Prostate gland (tissue), 2 donors: ENCODE measurements around the gene IER3. TPM values are rescaled to one million over a fixed set of nuclear protein-coding genes. Genes with fewer than 3 reads are reported as not detected.
A peak's percentile ranks its signal among the peaks of the same experiment; 100 is the strongest.

Experiments
- DNase-seq: peaks from one replicate; pipeline ENCODE4 v3.0.0-alpha.2; 2019; ENCODE audit warnings: low spot score
- H3K27ac ChIP-seq, 2 donors: fragments of 200-600 bp; sonication (generic); 2 replicates each; pipeline ENCODE4 v1.5.1; 2017 to 2019
- H3K27me3 ChIP-seq: fragments of 200-600 bp; sonication (generic); replicated peaks from 2 replicates; pipeline ENCODE4 v1.5.1; 2019; ENCODE audit not compliant: insufficient read depth
- H3K36me3 ChIP-seq, 2 donors: fragments of 200-600 bp; sonication (generic); 1 replicate in 1 of 2; 2 replicates in 1 of 2; pipeline versions ENCODE4 v1.5.1 to v1.8.1; 2017 to 2019
- H3K4me1 ChIP-seq: fragments of 200-600 bp; sonication (generic); replicated peaks from 2 replicates; pipeline ENCODE4 v1.5.1; 2019
- H3K4me3 ChIP-seq, 2 donors: fragments of 200-600 bp; sonication (generic); 2 replicates each; pipeline ENCODE4 v1.5.1; 2017 to 2019
- H3K9me3 ChIP-seq: fragments of 200-600 bp; sonication (generic); 2 replicates; pipeline ENCODE4 v1.5.1; 2017
- POLR2A ChIP-seq: fragments of 450-650 bp; IDR thresholded peaks from one replicate; pipeline ENCODE4 v1.6.1; 2016; ENCODE audit warnings: antibody characterized with exemption, mild to moderate bottlenecking
- POLR2AphosphoS5 ChIP-seq: sonication (generic); formaldehyde crosslinking; IDR thresholded peaks from one replicate; pipeline ENCODE4 v1.6.1; 2017; ENCODE audit warnings: antibody characterized with exemption
- WGBS: methylation state at CpG from one replicate; pipeline ENCODE4 v1.1.5; 2018; 5-methylcytosine and 5-hydroxymethylcytosine counted together
- intact Hi-C: fragments of 100-400 bp; cut with DNase I; formaldehyde crosslinking; loops from one replicate; pipeline ENCODE4 v1.14.2; 2022
- total RNA-seq, 2 donors: library from RNA; depleted of rRNA; stranded (reverse); fragments of >200 nt; gene quantifications; one replicate each; pipeline ENCODE4 v1.1.0, GENCODE V29; 2016
- TF ChIP-seq, protein P1 (sequence below), 4 experiments: fragments of 200-600 bp in 2 of 4; fragments of 450-650 bp in 2 of 4; sonication (generic) in 2 of 4; IDR thresholded peaks; 1 replicate in 3 of 4; 2 replicates in 1 of 4; pipeline ENCODE4 v1.5.1; 2016 to 2019; ENCODE audit warnings: antibody characterized with exemption in 4 of 4, mild to moderate bottlenecking in 2 of 4, moderate library complexity in 2 of 4

Gene IER3
- total RNA-seq, 2 donors from 2014 or later, result 13.9 to 26.4 TPM

DNA sequence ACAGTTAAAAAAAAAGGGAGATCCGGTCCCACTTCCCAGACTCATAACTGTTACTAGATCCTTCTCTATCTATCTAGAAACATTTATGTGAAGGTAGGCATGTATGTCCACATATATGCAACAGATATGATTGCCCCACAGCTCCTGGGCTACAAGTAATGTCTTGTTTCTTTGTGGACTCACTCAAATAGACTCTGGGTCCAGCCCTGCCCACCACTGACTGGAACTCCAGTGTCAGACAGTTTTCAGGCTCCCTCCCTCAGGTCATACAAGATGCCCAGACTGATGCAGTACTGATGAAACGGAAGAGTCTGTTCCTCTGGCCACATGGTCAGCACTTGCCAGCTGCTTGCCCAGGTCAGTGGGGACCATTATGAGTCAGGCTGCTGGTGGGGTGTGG, 30.8 kb upstream of the IER3 start:
- intact Hi-C loops, result no loop called here
- H3K4me1 ChIP-seq, result peaks cover 4% of the 10 kb centered on the region
- no peak for DNase-seq
- H3K27ac ChIP-seq, result no peak overlapping the region
- H3K4me3 ChIP-seq, result no peak overlapping the region
- TF ChIP-seq, protein P1, sequence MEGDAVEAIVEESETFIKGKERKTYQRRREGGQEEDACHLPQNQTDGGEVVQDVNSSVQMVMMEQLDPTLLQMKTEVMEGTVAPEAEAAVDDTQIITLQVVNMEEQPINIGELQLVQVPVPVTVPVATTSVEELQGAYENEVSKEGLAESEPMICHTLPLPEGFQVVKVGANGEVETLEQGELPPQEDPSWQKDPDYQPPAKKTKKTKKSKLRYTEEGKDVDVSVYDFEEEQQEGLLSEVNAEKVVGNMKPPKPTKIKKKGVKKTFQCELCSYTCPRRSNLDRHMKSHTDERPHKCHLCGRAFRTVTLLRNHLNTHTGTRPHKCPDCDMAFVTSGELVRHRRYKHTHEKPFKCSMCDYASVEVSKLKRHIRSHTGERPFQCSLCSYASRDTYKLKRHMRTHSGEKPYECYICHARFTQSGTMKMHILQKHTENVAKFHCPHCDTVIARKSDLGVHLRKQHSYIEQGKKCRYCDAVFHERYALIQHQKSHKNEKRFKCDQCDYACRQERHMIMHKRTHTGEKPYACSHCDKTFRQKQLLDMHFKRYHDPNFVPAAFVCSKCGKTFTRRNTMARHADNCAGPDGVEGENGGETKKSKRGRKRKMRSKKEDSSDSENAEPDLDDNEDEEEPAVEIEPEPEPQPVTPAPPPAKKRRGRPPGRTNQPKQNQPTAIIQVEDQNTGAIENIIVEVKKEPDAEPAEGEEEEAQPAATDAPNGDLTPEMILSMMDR (IDR thresholded peaks at IDR 0.05), result no peak
- TF ChIP-seq POLR2AphosphoS5 (no peak), POLR2A (no peak)
- no peaks in the 10 kb centered on the region for H3K27me3 ChIP-seq
- 86% methylated on average over 2 of the region's 2 CpGs for WGBS
- no peaks in the 10 kb centered on the region for H3K36me3 ChIP-seq
- H3K9me3 ChIP-seq, result no peaks in the 10 kb centered on the region

- intact Hi-C loops, result no loop called here
- TF ChIP-seq POLR2A (no peak), POLR2AphosphoS5 (no peak)
- TF ChIP-seq, protein P1 (IDR thresholded peaks at IDR 0.05), result no peak
- no peak for DNase-seq
- H3K9me3 ChIP-seq, result no peaks in the 10 kb centered on the region
- 73% methylated on average over 8 of the region's 8 CpGs for WGBS
- no peaks in the 10 kb centered on the region for H3K36me3 ChIP-seq
- peaks cover 3% of the 10 kb centered on the region for H3K4me1 ChIP-seq
- no peak overlapping the region for H3K27ac ChIP-seq
- H3K4me3 ChIP-seq, result no peak overlapping the region
- H3K27me3 ChIP-seq, result no peaks in the 10 kb centered on the region
Measured at GRCh38 chr6:30774701-30775100, 30.4 kb upstream of the IER3 start.

GRCh38 chr6:30770592-30770991, 26.2 kb upstream of the IER3 start:
- no peaks in the 10 kb centered on the region for H3K27me3 ChIP-seq
- no peak overlapping the region for H3K27ac ChIP-seq
- H3K9me3 ChIP-seq, result no peaks in the 10 kb centered on the region
- no peaks in the 10 kb centered on the region for H3K36me3 ChIP-seq
- WGBS, result 90% methylated on average over 3 of the region's 3 CpGs
- no peak overlapping the region for H3K4me3 ChIP-seq
- DNase-seq, result no peak
- intact Hi-C loops, result no loop called here
- TF ChIP-seq, protein P1 (IDR thresholded peaks at IDR 0.05), result no peak
- no peak for TF ChIP-seq POLR2A
- no peak for TF ChIP-seq POLR2AphosphoS5
- peaks cover 6% of the 10 kb centered on the region for H3K4me1 ChIP-seq

DNA sequence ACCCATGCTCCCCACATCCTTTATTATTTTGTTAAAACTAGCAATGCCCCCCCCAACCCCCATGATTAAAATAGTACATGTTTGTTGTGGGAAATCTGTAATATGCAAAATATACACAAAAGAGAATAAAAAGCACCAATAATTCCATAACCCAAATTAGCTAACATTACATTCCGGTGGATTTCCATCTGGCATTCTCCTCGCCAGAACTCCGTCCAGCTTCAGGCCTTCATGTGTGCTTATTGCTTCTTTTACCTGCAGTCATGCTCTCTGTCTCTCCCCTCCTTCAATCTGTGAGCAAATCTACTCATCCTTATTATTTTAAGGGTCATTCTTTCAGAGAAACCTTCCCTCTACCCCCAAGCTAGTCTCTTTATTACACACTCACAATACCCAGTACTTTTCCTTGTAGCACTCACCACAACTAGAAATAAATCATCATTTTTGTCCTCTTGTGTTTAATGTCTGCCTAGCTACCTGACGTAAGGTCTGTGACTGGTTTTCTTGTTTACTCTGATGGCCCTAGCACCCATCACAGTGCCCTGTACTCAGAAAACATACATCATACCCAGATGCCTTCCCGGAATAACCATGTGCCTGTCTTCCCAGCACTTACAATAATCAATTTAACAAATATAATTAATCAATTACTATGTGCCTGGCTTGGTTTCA, 25.6 kb upstream of the IER3 start:
- Histone ChIP-seq H3K4me3 (no peak overlapping the region), H3K9me3 (no peaks in the 10 kb centered on the region), H3K27me3 (no peaks in the 10 kb centered on the region), H3K27ac (peak overlapping the region in 1 of 2 donors; percentile 58), H3K4me1 (peaks cover 6% of the 10 kb centered on the region), H3K36me3 (no peaks in the 10 kb centered on the region)
- TF ChIP-seq POLR2AphosphoS5 (no peak), POLR2A (no peak)
- TF ChIP-seq, protein P1 (IDR thresholded peaks at IDR 0.05), result no peak
- intact Hi-C loops, result no loop called here
- WGBS, result 51% methylated on average over 5 of the region's 5 CpGs
- DNase-seq, result no peak
